ENCODE measurements around the gene IGSF21.
"Not testable (repeated sequence)": the region's sequence is repeated elsewhere in the genome, so short reads cannot be mapped to it uniquely, and the experiment has no call there.

IGSF21 gene

DNA sequence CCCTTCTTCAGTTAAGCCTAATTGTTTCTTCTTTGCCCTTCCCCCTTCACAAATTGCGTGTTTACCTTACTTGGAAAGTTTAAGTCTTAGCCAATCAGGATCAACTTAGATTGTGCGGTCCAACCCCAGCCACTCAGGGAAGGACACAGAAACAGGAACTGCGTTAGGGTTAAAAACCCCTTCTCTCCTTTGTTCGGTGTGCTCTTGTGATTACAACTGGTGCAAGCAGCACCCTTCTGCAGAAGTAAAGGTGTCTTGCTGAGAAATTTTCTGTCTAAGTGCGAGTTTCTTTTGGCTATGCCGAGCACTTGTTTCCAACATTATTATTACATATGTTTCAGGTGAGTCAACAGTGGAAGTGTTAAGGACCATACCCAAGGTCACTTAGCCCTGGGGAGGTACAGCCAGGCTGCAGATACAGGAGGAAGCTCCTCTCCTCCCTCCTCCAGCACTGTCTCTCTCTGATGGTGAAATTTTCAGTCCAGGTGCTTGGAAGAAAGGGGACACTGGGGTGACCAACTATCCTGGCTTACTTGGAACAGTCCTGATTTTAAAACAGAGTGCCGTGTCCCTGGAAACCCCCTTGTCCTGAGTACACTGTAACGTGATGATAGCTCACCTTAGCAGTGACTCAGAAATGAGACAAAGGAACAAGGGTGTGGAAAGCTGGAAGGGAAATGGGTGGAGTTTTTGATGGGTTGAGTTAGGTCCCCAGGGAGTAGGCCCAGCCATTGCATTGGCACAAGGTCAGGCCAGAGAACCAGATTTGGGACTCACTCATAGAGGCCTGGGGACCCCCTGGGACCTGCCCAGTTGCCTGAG, 304.4 kb downstream of the IGSF21 start:
- DNase-seq, result no peak

DNA sequence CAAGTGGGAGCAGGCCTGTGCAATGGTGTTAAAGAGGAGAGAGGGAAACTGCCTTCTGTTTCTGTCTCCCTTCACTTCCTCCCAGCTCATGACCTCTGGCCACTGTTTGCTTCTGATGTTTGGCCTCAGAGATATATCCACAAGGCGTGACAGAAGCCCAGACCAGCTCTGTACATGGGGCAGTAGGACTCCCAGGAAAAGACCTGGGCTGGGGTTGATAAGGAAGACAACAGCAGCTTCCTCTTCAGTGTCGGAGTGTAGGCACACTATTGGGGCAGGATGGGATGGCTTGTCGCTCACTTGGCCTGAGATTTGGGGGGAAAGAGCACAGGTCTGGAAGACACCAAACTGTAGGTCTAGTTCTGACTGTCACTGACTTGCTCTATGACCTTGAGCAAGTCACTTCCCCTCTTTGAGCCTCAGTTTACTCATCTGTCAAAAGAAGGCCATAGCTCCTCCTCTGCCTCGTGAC, 305.3 kb downstream of the IGSF21 start:
- no peak for DNase-seq

GRCh38 chr1:18413541-18414305, 306.1 kb downstream of the IGSF21 start:
- no peak for DNase-seq

DNA sequence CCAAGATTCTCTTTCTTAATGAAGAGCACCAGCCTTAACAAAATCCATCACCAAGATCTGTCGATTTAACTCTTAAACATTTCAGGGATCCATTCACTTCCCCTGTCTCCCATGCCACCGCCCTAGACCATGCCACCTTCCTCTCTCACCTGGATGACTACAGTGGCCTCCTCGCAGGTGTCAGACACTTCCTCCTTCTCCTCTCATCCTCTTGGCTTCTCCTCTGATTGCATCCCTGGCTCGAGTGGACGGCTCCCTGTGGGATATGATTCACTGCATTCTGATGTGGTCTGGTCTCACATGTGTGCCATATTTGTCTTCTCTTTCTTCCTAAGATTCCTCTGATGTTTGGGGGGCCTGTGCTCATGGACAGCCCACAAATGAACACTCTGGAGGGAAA, 306.7 kb downstream of the IGSF21 start:
- DNase-seq, result no peak

GRCh38 chr1:18414872-18415447, 307.4 kb downstream of the IGSF21 start:
- no peak for DNase-seq

DNA sequence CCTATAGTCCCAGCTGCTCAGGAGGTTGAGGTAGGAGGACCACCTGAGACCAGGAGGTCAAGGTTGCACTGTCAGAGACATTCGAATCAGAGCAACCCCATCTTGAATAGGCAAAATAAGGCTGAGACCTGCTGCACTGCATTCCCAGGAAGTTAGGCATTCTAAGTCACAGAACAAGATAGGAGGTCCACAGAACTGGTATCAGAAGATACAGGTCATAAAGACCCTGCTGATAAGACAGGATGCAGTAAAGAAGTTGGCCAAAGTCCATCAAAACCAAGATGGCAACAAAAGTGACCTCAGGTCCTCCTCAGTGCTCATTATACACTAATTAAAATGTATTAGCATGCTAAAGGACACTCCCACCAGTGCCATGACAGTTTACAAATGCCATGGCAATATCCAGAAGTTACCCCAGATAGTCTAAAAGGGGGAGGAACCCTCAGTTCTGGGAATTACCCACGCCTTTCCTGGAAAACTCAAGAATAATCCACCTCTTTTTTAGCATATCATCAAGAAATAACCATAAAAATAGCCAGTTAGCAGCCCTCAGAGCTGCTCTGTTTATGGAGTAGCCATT, 307.9 kb downstream of the IGSF21 start:
- DNase-seq, result no peak

- not testable (repeated sequence) for DNase-seq
Measured at GRCh38 chr1:18416126-18416525, 308.5 kb downstream of the IGSF21 start.

- DNase-seq, result no peak
Measured at GRCh38 chr1:18417316-18418269, 310.0 kb downstream of the IGSF21 start.

GRCh38 chr1:18419113-18419844, 311.7 kb downstream of the IGSF21 start:
- DNase-seq, result no peak

- DNase-seq, result no peak
Measured at GRCh38 chr1:18419845-18420184, 312.2 kb downstream of the IGSF21 start.

DNA sequence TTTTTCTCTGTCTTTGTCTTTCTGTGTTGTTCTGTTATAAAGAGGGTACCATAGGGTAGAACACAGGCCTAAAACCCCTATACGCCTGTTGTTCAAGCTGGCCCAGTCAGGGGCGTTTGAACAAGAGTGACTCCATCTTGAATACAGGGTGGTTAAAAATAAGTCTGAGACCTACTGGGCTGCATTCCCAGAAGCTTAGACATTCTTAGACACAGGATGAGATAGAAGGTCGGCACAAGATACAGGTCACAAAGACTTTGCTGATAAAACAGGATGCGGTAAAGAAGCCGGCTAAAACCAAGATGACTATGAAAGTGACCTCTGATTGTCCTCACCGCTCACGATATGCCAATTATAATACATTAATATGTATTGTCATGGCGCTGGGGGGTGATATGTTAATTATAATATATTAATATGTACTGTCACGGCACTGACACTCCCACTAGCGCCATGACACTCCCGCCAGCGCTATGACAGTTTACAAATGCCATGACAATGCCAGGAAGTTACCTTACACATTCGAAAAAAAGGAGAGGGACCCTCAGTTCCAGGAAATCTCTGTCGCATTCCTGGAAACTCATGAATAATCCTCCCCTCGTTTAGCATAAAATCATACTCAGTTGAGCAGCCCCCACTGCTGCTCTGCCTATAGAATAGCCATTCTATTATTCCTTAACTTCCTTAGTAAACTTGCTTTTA, 314.6 kb downstream of the IGSF21 start:
- no peak for DNase-seq

DNA sequence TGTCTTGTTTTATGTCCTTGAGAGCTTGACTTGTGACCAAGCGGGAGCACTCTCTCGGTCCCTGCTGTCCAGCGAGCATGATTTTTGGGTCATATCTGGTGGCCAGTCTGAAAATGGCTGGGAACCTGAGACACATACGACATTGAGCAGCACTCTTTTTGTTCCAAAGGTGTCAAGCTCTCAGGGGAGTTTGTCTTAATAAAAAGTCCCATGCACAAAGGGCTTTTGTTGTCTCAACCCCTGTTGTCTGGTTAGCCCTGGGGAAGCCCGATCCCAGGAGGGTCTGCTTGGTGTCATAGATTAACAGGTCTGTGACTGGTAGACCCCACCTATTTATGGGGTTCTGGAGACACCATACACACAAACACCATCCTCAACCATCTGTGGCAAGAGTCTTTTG, 315.4 kb downstream of the IGSF21 start:
- DNase-seq, result no peak

- DNase-seq, result no peak
Measured at GRCh38 chr1:18426580-18426979, 319.0 kb downstream of the IGSF21 start.

Measured in CD4-positive, alpha-beta T cell treated with Interleukin-10 for 1 hour (primary cell).